Muscle layer of colon (tissue), 2 donors: ENCODE measurements around the gene GIMAP8.

Experiments used
- H3K27ac ChIP-seq: one replicate; pipeline ENCODE4 v1.7.0; 2013; ENCODE audit warnings: low read depth, mild to moderate bottlenecking, low read length, moderate library complexity
- H3K27me3 ChIP-seq, 2 donors: one replicate each; pipeline ENCODE4 v1.7.0; 2013; ENCODE audit warnings: low read length in 2 of 2, mild to moderate bottlenecking in 2 of 2; ENCODE audit not compliant: insufficient read depth in 2 of 2, control insufficient read depth in 1 of 2
- H3K36me3 ChIP-seq: one replicate; pipeline ENCODE4 v1.7.0; 2013; ENCODE audit warnings: mild to moderate bottlenecking, low read length; ENCODE audit not compliant: insufficient read depth
- H3K4me1 ChIP-seq: one replicate; pipeline ENCODE4 v1.7.0; 2013; ENCODE audit warnings: mild to moderate bottlenecking, low read length; ENCODE audit not compliant: insufficient read depth
- H3K4me3 ChIP-seq, 2 donors: one replicate each; pipeline ENCODE4 v1.7.0; 2013; ENCODE audit warnings: low read length in 2 of 2, low read depth in 1 of 2, mild to moderate bottlenecking in 1 of 2, moderate library complexity in 1 of 2
- H3K9ac ChIP-seq: one replicate; pipeline ENCODE4 v1.7.0; 2013; ENCODE audit warnings: low read length
- H3K9me3 ChIP-seq: one replicate; pipeline ENCODE4 v1.7.0; 2013; ENCODE audit warnings: mild to moderate bottlenecking, low read length
- donor health status: abdominal sarcoma.
- donor health status: Adenocarcinoma of cecum.

Gene GIMAP8

GRCh38 chr7:150458235-150458634 lies 7.8 kb downstream of the GIMAP8 start:
- H3K4me1 ChIP-seq: no peaks in the 10 kb centered on the region

GRCh38 chr7:150458756-150459155 lies 8.3 kb downstream of the GIMAP8 start:
- Histone ChIP-seq H3K9ac (no peak overlapping the region), H3K27ac (no peak overlapping the region), H3K36me3 (no peaks in the 10 kb centered on the region), H3K4me1 (no peaks in the 10 kb centered on the region), H3K9me3 (peaks cover 8% of the 10 kb centered on the region), H3K4me3 (no peak overlapping the region), H3K27me3 (no peaks in the 10 kb centered on the region)

More at GRCh38 chr7:150458235-150458634, 7.8 kb downstream of the GIMAP8 start:
- H3K4me3 ChIP-seq: no peak overlapping the region
- H3K9me3 ChIP-seq: peaks cover 8% of the 10 kb centered on the region
- H3K36me3 ChIP-seq: no peaks in the 10 kb centered on the region
- H3K9ac ChIP-seq: no peak overlapping the region
- H3K27ac ChIP-seq: no peak overlapping the region
- no peaks in the 10 kb centered on the region for H3K27me3 ChIP-seq

GRCh38 chr7:150461520-150461919 lies 11.1 kb downstream of the GIMAP8 start:
- Histone ChIP-seq H3K36me3 (no peaks in the 10 kb centered on the region), H3K4me1 (no peaks in the 10 kb centered on the region), H3K27ac (no peak overlapping the region), H3K4me3 (no peak overlapping the region), H3K27me3 (no peaks in the 10 kb centered on the region), H3K9ac (no peak overlapping the region), H3K9me3 (peaks cover 8% of the 10 kb centered on the region)

- H3K4me1 ChIP-seq: no peaks in the 10 kb centered on the region
- no peak overlapping the region for H3K4me3 ChIP-seq
- no peaks in the 10 kb centered on the region for H3K36me3 ChIP-seq
- H3K27me3 ChIP-seq: no peaks in the 10 kb centered on the region
- peaks cover 8% of the 10 kb centered on the region for H3K9me3 ChIP-seq
- H3K27ac ChIP-seq: no peak overlapping the region
- no peak overlapping the region for H3K9ac ChIP-seq
These were observed 12.0 kb downstream of the GIMAP8 start for GRCh38 chr7:150462413-150462812.

GRCh38 chr7:150463461-150463860 lies 13.0 kb downstream of the GIMAP8 start:
- Histone ChIP-seq H3K9ac (no peak overlapping the region), H3K27ac (no peak overlapping the region), H3K36me3 (no peaks in the 10 kb centered on the region), H3K27me3 (no peaks in the 10 kb centered on the region), H3K9me3 (peaks cover 8% of the 10 kb centered on the region), H3K4me3 (no peak overlapping the region), H3K4me1 (no peaks in the 10 kb centered on the region)

- H3K4me3 ChIP-seq: no peak overlapping the region
- peaks cover 8% of the 10 kb centered on the region for H3K9me3 ChIP-seq
- H3K4me1 ChIP-seq: no peaks in the 10 kb centered on the region
- no peaks in the 10 kb centered on the region for H3K36me3 ChIP-seq
- no peak overlapping the region for H3K27ac ChIP-seq
- no peak overlapping the region for H3K9ac ChIP-seq
- no peaks in the 10 kb centered on the region for H3K27me3 ChIP-seq
These were observed 14.5 kb downstream of the GIMAP8 start for GRCh38 chr7:150464962-150465361.

GRCh38 chr7:150465414-150465813 lies 15.0 kb downstream of the GIMAP8 start:
- Histone ChIP-seq H3K27ac (no peak overlapping the region), H3K4me1 (no peaks in the 10 kb centered on the region), H3K36me3 (no peaks in the 10 kb centered on the region), H3K27me3 (no peaks in the 10 kb centered on the region), H3K9me3 (peaks cover 8% of the 10 kb centered on the region), H3K9ac (no peak overlapping the region), H3K4me3 (no peak overlapping the region)

- Histone ChIP-seq H3K4me3 (no peak overlapping the region), H3K27me3 (no peaks in the 10 kb centered on the region), H3K4me1 (no peaks in the 10 kb centered on the region), H3K27ac (no peak overlapping the region), H3K36me3 (no peaks in the 10 kb centered on the region), H3K9ac (no peak overlapping the region), H3K9me3 (peaks cover 7% of the 10 kb centered on the region)
These were observed 16.0 kb downstream of the GIMAP8 start for GRCh38 chr7:150466477-150466876.

GRCh38 chr7:150468241-150468640 lies 17.8 kb downstream of the GIMAP8 start:
- H3K4me1 ChIP-seq: no peaks in the 10 kb centered on the region
- no peaks in the 10 kb centered on the region for H3K9me3 ChIP-seq
- H3K4me3 ChIP-seq: no peak overlapping the region
- no peak overlapping the region for H3K9ac ChIP-seq
- no peak overlapping the region for H3K27ac ChIP-seq
- H3K27me3 ChIP-seq: no peaks in the 10 kb centered on the region
- no peaks in the 10 kb centered on the region for H3K36me3 ChIP-seq

GRCh38 chr7:150471886-150472285 lies 21.5 kb downstream of the GIMAP8 start:
- Histone ChIP-seq H3K4me1 (no peaks in the 10 kb centered on the region), H3K36me3 (no peaks in the 10 kb centered on the region), H3K27ac (no peak overlapping the region), H3K9me3 (no peaks in the 10 kb centered on the region), H3K9ac (no peak overlapping the region), H3K27me3 (no peaks in the 10 kb centered on the region), H3K4me3 (no peak overlapping the region)

- Histone ChIP-seq H3K4me1 (no peaks in the 10 kb centered on the region), H3K27me3 (no peaks in the 10 kb centered on the region), H3K9ac (no peak overlapping the region), H3K27ac (no peak overlapping the region), H3K4me3 (no peak overlapping the region), H3K9me3 (no peaks in the 10 kb centered on the region), H3K36me3 (no peaks in the 10 kb centered on the region)
These were observed 23.5 kb downstream of the GIMAP8 start for GRCh38 chr7:150473902-150474301.

GRCh38 chr7:150476285-150476684 lies 25.9 kb downstream of the GIMAP8 start:
- no peaks in the 10 kb centered on the region for H3K4me1 ChIP-seq
- H3K9ac ChIP-seq: no peak overlapping the region
- no peaks in the 10 kb centered on the region for H3K9me3 ChIP-seq
- H3K27ac ChIP-seq: no peak overlapping the region
- H3K4me3 ChIP-seq: no peak overlapping the region
- no peaks in the 10 kb centered on the region for H3K27me3 ChIP-seq
- no peaks in the 10 kb centered on the region for H3K36me3 ChIP-seq
